Measurements from ENCODE around the gene TUSC2.

The TUSC2 gene

DNA sequence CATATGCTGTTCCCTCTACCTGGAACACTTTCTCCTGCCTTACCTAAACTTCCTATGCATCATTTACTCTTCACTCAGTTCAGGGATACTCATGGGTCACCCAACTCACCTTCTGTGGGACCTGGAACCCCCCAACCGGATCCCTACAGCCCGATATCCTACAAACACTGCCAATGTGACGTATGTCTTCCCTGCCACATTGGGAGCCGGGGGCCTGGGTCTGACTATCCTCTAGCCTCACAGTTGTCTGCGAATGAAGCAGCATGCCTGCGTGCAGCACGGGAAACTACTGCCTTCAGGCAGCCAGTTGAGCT lies 22.1 kb upstream of the TUSC2 start:
- H3K4me3 ChIP-seq (ENCODE audit: control insufficient read depth, low read depth, low read length): peak overlapping the region; percentile 81
- TF ChIP-seq, protein P1, sequence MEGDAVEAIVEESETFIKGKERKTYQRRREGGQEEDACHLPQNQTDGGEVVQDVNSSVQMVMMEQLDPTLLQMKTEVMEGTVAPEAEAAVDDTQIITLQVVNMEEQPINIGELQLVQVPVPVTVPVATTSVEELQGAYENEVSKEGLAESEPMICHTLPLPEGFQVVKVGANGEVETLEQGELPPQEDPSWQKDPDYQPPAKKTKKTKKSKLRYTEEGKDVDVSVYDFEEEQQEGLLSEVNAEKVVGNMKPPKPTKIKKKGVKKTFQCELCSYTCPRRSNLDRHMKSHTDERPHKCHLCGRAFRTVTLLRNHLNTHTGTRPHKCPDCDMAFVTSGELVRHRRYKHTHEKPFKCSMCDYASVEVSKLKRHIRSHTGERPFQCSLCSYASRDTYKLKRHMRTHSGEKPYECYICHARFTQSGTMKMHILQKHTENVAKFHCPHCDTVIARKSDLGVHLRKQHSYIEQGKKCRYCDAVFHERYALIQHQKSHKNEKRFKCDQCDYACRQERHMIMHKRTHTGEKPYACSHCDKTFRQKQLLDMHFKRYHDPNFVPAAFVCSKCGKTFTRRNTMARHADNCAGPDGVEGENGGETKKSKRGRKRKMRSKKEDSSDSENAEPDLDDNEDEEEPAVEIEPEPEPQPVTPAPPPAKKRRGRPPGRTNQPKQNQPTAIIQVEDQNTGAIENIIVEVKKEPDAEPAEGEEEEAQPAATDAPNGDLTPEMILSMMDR (IDR thresholded peaks at IDR 0.05; ENCODE audit: control insufficient read depth, insufficient read depth, low read depth, low read length, missing control alignments): no peak
- DNase-seq (ENCODE audit: low read depth): no peak

DNA sequence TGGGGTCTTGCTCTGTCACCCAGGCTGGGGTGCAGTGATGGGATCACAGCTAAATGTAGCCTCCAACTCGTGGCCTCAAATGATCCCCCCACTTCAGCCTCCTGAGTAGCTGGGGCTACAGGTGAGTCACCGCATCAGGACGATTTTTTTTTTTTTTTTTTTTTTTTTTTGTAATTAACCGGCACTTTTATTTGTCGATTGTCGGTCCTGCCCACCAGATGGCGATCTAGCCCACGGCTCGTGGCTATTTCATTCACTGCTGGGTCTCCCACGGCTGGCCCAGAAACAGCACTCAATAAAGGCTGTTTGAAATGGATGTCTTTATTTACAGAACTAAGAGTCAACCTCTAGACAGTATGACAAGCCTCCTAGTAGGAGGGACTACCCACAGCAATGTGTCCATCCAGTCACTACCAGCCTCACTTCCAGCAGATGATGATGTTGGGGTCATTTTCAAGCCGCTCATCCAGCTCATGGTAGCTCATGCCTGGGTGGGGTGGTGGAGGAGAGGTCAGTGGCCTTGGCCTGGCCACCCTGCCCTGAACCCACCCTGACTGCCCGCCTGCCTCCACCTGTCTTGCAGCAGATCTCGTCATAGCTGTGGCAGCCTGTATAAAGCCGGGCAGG lies 19.3 kb upstream of the TUSC2 start:
- DNase-seq (ENCODE audit: low read depth): no peak
- H3K4me3 ChIP-seq (ENCODE audit: control insufficient read depth, low read depth, low read length): no peak overlapping the region
- TF ChIP-seq, protein P1 (IDR thresholded peaks at IDR 0.05; ENCODE audit: control insufficient read depth, insufficient read depth, low read depth, low read length, missing control alignments): peak; percentile 72

DNA sequence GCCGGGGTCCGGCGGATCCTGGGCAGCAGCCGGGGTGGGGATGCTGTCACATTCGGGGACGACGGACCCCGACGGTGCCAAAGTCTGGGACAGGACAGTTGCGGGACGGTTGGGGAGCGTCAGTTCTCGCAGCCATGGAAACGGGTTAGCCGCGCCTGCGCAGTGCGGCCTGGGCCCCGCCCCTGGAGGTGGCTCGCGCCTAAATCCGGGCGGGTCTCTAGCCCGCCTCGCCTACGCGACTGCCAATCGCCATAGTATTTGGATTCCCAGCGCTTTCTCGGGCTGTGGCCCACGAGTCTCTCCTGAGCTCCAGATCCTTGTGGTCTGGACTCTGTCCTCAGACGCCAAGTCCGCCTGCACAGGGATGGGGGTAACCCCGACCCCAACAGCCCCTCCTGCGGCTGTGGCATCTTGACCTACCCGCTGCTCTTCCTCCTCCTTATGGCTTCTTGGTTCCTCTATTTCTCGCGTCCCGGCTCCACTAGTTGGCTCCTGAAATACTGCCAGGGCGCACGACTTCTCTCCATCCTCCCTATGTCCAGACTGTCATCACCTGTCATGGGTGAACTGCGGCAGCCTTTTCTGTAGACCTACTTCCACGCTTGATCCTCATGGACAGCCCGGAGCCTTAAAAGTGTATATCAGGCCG lies 17.7 kb upstream of the TUSC2 start, which contains the start of gene ZMYND10:
TSS of gene ZMYND10 (minus strand) at position 147 of the 649 bp plus-strand sequence. CDS start 153 bp downstream, outside the sequence.
- TF ChIP-seq, protein P1 (IDR thresholded peaks at IDR 0.05; ENCODE audit: control insufficient read depth, insufficient read depth, low read depth, low read length, missing control alignments): no peak
- peak within 1 kb of the TSS; percentile 55 for H3K4me3 ChIP-seq (ENCODE audit: control insufficient read depth, low read depth, low read length)
- DNase-seq (ENCODE audit: low read depth): no peak

DNA sequence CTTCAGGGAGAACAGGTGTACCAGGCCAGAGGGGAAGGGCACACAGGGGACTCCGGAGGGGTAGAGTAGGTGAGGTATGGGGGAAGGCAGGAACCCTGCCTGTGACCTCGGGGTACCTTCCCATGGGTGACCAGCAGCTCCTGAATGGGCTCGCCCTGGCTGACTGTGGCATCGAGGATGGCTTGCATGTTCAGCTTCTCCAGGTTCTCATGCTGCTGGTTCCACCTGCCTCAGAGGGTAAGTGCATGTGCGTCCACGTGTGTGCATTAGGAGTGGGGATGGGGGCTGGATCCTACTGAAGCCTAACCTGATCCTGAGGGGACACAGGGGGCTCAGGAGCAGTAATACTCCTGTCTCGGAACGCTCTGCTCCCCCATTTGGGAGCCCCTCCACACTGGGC lies 17.0 kb upstream of the TUSC2 start:
- DNase-seq (ENCODE audit: low read depth): no peak
- peak overlapping the region; percentile 55 for H3K4me3 ChIP-seq (ENCODE audit: control insufficient read depth, low read depth, low read length)
- TF ChIP-seq, protein P1 (IDR thresholded peaks at IDR 0.05; ENCODE audit: control insufficient read depth, insufficient read depth, low read depth, low read length, missing control alignments): no peak

DNA sequence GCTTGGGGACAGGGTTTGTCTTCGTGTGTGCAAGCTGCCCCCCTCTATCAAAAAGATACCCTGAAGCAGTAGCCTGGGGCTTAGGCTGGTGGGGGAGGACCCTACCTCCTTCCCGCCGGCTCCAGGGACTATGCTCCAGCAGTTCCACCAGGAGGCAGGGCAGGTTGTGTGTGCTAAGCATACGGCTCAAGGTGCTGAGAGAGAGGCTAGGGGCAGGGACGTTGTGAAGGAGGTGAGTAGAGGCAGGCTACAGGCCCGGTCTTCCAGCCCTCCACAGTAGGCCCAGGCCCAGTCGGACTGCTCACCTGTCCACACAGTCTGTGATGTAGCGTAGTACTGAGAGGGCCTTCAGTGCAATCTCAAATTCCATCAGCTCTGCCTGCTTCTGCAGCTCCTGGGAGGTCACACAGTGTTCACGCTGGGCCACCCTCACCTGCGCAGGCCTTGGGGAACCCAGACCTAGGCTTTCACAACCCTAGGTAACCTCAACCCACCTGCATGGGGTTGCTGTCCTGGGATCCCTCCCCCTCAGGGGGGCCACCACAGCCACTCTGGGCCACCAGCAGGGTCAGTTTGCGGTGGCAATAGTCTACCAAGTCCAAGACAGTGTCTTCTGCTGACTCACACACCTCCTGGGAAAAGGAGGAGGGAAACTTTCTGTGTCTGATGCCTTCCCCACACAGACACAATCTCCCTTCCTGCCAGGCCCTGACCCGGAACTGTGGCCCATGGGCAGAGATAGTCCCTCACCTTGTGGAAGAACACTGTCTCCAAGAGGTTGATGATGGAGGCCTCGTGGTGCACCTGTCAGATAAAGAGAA lies 15.0 kb upstream of the TUSC2 start:
- H3K4me3 ChIP-seq (ENCODE audit: control insufficient read depth, low read depth, low read length): no peak overlapping the region
- no peak for DNase-seq (ENCODE audit: low read depth)
- TF ChIP-seq, protein P1 (IDR thresholded peaks at IDR 0.05; ENCODE audit: control insufficient read depth, insufficient read depth, low read depth, low read length, missing control alignments): no peak

DNA sequence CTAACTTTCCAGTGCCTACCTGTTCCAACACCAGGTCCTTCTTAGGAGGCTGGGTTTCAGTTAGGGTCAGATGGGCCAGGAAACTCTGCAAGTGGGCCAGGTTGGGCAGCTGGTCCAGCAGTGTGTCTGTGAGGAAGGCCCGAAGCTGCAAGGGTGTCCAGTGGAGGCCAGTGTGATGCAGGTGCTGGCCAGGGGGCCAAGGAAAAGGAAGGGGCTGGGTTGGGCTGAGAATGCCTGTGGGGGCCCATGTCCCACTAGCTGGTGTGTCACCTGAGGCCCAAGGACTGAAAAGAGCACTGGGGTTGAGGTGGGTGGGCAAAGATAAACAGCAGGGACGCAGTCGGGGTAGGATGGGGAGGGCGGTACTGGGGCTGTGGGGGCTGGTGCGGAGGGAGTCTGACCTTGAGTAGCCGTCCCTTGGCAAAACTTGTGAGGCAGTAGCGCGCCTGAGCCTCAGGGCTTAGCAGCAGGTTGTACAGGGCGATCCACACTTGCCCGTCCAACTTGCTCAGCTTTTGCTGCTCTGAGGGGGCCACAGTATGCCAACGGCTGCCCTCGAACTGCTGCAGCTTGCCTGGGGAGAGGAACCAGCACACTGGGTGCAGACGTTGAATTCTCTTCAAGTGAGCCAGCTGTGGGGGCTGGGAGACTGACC lies 14.1 kb upstream of the TUSC2 start:
- no peak overlapping the region for H3K4me3 ChIP-seq (ENCODE audit: control insufficient read depth, low read depth, low read length)
- TF ChIP-seq, protein P1 (IDR thresholded peaks at IDR 0.05; ENCODE audit: control insufficient read depth, insufficient read depth, low read depth, low read length, missing control alignments): no peak
- no peak for DNase-seq (ENCODE audit: low read depth)

Data from AG09309 (cell line).